Measurements from ENCODE around the gene MOB4.

GRCh38 chr2:197500503-197501131 lies 15.2 kb upstream of the MOB4 start:
- no peak for TF ChIP-seq CTCF (IDR thresholded peaks at IDR 0.05)
- TF ChIP-seq EZH2 (IDR thresholded peaks at IDR 0.05; ENCODE audit: borderline replicate concordance, insufficient read depth, low read depth, low read length, poor library complexity, severe bottlenecking), result no peak
